Suprapubic skin (tissue), 4 donors: ENCODE measurements around the gene PACS2.

Source experiments
- CTCF ChIP-seq, 2 donors: fragments of 200-600 bp in 1 of 2; fragments of 450-650 bp in 1 of 2; sonication (generic) in 1 of 2; IDR thresholded peaks; one replicate each; pipeline ENCODE4 v1.5.1; 2016 to 2019; ENCODE audit warnings: antibody characterized with exemption in 2 of 2, mild to moderate bottlenecking in 1 of 2, moderate library complexity in 1 of 2
- EP300 ChIP-seq: sonication (generic); formaldehyde crosslinking; IDR thresholded peaks from one replicate; pipeline ENCODE4 v1.6.1; 2017; ENCODE audit warnings: antibody characterized with exemption
- POLR2A ChIP-seq, 2 donors: fragments of 450-650 bp; IDR thresholded peaks; one replicate each; pipeline ENCODE4 v1.6.1; 2017; ENCODE audit warnings: antibody characterized with exemption in 2 of 2, mild to moderate bottlenecking in 2 of 2, moderate library complexity in 2 of 2
- POLR2AphosphoS5 ChIP-seq, 3 donors: sonication (generic); formaldehyde crosslinking; IDR thresholded peaks; one replicate each; pipeline ENCODE4 v1.6.1; 2017; ENCODE audit warnings: antibody characterized with exemption in 3 of 3

DNA sequence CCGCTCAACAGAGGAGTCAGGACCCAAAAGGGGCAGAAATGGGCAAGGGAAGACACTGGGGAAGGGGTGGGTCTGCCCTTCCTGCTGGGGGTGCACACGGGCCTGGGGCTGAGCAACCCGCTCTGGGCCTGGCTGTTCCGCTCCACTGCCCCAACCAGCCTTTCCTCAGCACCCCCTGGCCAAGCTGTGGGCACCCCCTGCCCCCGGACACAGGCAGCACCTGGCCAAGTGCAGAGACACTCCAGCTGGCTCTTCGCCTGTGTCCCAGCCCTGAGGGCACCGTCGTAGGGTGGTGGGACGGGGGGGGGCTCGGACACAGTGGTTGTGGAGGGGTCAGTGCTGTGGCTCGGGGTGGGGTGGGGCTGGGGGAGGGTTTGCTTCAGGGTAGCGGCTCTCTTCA, 10.3 kb downstream of the PACS2 start:
- no peak for TF ChIP-seq CTCF (IDR thresholded peaks at IDR 0.05)
- no peak for TF ChIP-seq POLR2AphosphoS5 (IDR thresholded peaks at IDR 0.05)
- no peak for TF ChIP-seq POLR2A (IDR thresholded peaks at IDR 0.05)
- no peak for TF ChIP-seq EP300
